HCT116 (cell line): ENCODE results near the gene SLAMF6.
"Not testable (repeated sequence)": the region's sequence is repeated elsewhere in the genome, so short reads cannot be mapped to it uniquely, and the experiment has no call there.

Source experiments
- CEBPB ChIP-seq: IDR thresholded peaks from 2 replicates; pipeline ENCODE4 v1.6.1; 2012; ENCODE audit warnings: low read depth
- CTCF ChIP-seq, 3 experiments: fragments of 200-600 bp in 1 of 3; sonication (generic) in 1 of 3; IDR thresholded peaks in 2 of 3; conservative IDR thresholded peaks in 1 of 3; 2 replicates each; pipeline ENCODE4 v1.5.1; 2012 to 2017; ENCODE audit warnings: low read depth in 2 of 3, low read length in 2 of 3, antibody characterized with exemption in 1 of 3, borderline replicate concordance in 1 of 3, control low read depth in 1 of 3, mild to moderate bottlenecking in 1 of 3, mixed read lengths in 1 of 3, mixed run types in 1 of 3, moderate library complexity in 1 of 3; ENCODE audit not compliant: insufficient read depth in 1 of 3
- FOSL1 ChIP-seq: IDR thresholded peaks from 2 replicates; pipeline ENCODE4 v1.6.1; 2012; ENCODE audit warnings: low read depth

DNA sequence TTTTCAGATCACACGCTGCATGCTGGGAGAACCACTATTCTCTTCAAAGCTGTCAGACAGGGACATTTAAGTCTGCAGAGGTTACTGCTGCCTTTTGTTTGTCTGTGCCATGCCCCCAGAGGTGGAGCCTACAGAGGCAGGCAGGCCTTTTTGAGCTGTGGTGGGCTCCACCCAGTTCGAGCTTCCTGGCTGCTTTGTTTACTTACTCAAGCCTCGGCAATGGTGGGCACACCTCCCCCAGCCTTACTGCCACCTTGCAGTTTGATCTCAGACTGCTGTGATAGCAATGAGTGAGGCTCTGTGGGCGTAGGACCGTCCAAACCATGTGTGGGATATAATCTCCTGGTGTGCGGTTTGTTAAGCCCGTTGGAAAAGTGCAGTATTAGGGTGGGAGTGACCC is 42.3 kb downstream of the SLAMF6 start:
- TF ChIP-seq FOSL1; CTCF (IDR thresholded peaks at IDR 0.05 in 2 of 3, conservative IDR thresholded peaks at IDR 0.05 in 1 of 3; ENCODE audit: borderline replicate concordance in 1 of 3, insufficient read depth in 1 of 3, low read depth in 2 of 3, low read length in 2 of 3); CEBPB: not testable (repeated sequence)
